T follicular helper cell (primary cell): Measurements from ENCODE around the gene SLIT3.

Experiments
- DNase-seq: peaks from one replicate; pipeline ENCODE4 v3.0.0-alpha.2; 2020; ENCODE audit warnings: low read depth

SLIT3 gene

DNA sequence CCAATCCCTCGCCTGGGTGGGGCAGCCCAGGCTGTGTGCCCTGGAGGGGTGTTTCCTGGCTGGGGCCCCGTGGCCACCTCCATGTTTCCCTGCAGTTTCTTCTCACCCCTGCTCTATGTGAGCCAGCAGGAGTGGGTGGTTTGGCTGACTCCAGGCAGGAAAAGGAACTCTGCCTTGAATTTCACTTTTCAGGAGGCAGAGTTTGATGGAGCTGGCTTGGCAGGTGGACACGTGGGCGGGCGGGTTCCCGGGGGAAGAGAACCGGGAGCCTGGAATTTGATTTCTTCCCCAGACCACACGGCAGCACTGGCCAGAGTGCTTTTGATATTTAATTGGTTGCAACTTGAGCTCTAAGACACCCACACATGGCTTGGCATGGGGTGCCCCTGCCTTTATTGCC, 601.9 kb downstream of the SLIT3 start:
- no peak for DNase-seq

- no peak for DNase-seq
Observed at GRCh38 chr5:168697034-168697720, 603.8 kb downstream of the SLIT3 start.

DNA sequence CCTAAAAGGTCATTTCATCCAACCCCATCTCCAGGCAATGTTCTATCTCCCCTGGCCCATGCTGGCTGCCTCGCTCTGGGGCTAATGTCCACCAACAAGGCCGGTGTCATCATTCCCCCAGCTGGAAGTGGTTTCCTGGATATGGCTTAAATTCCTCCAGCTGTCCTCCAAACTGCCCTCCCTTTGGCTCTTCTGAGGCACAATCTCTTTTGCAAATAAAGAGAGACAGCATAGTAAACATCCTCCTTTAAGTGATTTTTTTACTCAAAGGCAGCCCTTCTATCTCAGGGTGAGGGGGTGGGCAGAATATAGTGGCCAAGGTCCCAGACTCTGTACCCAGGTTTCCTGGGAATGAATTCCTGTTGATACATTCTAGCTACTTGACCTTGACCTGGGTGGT, 604.3 kb downstream of the SLIT3 start:
- DNase-seq, result no peak

GRCh38 chr5:168695301-168695835, 605.6 kb downstream of the SLIT3 start:
- no peak for DNase-seq

DNA sequence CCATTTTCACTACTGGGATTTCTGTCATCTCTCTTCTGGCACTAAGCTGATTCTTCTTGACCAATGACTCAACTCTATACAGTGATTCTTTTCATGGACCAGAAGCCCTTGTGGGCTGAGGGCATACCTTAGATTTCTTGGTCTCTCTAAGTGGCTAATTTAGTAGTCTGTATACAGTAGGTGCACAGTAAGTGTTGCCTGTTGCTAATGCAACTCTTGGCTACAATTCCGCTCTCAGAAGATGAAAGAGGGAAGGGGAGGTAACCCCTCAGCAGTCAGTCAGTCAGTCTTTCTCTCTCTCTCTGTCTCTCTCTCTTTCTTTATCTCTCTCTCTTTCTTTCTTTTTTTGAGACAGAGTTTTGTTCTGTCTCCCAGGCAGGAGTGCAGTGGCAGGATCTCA, 606.6 kb downstream of the SLIT3 start:
- no peak for DNase-seq

DNA sequence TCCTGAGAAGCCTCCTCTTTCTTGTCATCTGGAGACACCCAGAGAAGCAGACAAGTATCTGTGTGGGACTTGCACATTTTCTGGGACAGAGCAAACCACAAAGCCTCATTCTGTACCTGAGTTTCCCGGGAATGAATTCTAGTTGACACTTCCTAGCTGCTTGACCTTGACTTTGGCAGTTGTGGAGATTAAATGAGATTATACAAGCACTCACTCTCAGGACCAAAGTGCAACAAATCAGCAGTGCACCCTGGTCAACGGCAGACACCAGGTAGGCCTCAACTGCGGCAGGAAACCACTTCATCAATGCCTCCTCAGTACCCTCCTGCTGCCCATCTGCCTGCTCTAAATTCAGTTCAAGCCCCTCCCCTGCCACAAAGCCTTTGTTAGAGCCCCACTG, 607.1 kb downstream of the SLIT3 start:
- no peak for DNase-seq

- DNase-seq, result no peak
Observed at GRCh38 chr5:168693297-168693696, 607.6 kb downstream of the SLIT3 start.

DNA sequence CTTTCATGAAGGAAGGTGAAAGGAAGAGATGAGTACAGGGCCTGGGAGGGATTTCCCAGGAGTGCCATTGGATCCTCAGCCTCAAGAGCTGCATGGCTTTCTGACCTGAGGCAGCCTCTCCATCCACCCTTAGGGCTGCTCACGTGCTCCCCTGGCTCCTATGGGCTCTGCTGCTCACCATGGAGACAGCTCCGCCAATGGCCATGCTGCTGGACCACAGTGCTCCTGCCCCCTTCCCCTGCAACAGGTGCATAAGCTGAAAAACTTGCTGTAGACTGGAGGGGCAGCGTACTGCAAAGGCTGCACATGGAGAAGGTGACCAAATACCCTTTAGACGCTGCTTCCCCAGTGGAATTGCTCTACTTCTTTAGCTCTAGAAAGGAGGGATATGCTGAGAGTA, 609.0 kb downstream of the SLIT3 start:
- no peak for DNase-seq

GRCh38 chr5:168689260-168689659, 611.7 kb downstream of the SLIT3 start:
- no peak for DNase-seq

DNA sequence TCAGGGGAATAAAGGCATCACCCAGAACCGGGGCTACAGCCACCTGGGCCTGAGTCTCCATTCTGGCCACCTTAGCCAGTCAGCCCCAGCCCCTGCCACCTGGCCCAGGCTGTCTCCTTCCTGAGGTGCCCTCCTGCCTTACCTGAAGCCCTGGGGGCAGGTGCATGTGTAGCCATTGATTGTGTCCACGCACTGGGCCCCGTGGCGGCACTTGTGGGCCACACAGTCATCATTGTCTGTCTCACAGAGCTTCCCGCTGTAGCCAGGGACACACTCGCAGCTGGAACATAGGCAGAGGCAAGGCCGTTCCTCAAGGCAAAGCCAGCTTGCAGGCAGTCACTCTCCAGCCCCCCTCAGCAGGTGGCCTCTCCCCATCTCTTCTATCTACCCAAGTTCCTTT, 614.1 kb downstream of the SLIT3 start:
- no peak for DNase-seq

GRCh38 chr5:168685566-168685965, 615.4 kb downstream of the SLIT3 start:
- no peak for DNase-seq

GRCh38 chr5:168683927-168684295, 617.0 kb downstream of the SLIT3 start:
- DNase-seq, result no peak

DNA sequence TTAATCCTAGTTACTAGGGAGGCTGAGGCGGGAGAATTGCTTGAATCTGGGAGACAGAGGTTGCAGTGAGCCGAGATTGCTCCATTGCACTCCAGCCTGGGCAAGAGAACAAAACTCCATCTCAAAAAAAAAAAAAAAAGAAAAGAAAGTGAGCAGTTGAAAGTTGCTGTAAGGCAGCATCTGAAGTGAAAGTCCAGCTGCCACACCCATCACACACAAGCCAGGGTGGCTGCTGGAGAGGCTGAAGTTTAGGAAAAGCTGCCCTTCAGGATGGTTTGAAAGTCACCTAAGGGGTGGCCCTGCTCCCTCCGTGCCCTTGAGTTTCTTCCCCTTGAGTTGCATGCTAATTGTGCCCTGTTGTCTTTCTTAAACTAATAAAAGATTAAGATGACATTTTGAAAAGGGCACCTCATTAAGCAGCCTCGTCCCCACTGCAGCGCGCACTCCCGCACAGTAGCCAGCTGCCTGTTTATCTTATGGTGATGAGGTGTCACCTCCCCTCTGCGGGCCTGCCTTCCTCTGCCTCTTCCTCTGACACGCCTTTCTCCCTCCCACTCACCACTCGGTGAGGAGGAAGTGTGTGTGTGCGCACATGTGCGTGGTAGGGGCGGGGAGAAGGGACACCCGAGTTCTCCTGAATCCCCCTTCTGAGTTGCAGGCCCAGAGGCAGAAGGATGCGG, 617.6 kb downstream of the SLIT3 start:
- DNase-seq, result no peak

DNA sequence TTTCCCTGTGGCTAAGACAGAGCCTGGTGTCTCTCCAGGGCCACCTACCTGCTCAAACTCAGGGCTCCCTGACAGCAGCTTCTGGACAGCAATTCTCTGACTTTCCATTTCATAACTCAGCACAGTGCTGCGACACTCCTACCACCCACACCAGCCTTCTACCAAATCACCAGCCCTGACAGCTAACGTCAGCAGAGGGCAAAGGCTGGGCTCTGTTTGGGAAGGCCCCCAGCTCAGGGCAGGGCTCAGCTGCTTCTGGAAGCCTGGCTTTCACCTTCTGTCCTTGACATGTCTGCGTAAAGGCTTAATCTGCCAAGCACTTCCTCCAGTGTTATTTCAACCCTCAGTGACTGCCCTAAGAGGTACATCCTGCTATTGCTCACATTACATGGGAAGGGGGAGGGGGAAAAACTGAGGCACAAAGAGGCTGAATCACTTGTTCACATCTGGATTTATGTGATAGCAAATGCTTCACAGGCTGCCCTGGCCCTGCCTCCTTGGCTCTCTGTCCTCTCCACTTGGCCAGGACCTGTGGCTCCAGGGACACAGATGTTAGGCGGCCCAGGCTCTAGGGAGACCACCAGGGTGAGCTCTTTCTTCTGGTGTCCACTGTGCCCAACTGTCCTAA, 619.3 kb downstream of the SLIT3 start:
- DNase-seq, result no peak

GRCh38 chr5:168680395-168680794, 620.5 kb downstream of the SLIT3 start:
- no peak for DNase-seq

GRCh38 chr5:168679515-168679920, 621.4 kb downstream of the SLIT3 start:
- DNase-seq, result peak; percentile 37

DNA sequence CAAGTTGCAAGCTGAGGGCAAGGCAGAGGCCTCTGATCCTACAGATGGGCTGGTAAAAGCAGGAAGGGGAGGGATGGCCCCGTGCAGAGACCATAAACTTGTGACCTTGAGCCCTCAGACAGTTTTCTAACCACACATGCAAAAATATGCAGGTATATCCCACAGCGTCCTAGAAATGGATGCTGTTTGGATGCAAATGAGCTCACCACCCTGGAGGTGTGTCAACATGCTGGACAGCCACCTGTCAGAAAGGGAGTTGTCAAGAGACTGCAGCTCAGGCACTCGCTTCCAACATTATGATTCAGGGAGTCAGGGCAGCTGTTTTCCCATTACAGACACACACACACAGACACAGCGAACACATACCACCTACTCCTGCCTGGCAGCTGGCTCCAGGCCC, 624.4 kb downstream of the SLIT3 start:
- no peak for DNase-seq

GRCh38 chr5:168675883-168676408, 625.0 kb downstream of the SLIT3 start:
- DNase-seq, result no peak

GRCh38 chr5:168674893-168675482, 626.0 kb downstream of the SLIT3 start:
- DNase-seq, result no peak

- DNase-seq, result no peak
Observed at GRCh38 chr5:168672888-168673287, 628.1 kb downstream of the SLIT3 start.

DNA sequence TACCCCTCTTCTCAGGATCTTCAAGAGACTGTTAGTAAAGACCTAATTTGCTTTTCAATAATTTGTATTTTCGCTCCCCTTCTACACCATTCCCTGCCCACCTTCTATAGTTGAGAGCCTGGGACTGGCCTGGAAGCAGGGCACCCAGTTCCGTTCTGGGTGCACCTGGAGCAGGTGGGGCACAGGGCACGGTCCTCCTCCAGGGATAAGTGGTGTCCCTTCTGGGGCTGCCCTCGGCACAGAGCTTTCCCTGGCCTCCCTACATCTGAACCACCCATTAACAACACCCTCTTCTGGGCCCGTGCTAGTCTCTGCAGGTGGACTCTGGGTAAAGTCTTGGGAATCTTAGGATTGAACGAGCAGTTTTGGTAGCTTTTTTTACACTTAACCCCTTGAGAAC, 628.9 kb downstream of the SLIT3 start:
- DNase-seq, result no peak

DNA sequence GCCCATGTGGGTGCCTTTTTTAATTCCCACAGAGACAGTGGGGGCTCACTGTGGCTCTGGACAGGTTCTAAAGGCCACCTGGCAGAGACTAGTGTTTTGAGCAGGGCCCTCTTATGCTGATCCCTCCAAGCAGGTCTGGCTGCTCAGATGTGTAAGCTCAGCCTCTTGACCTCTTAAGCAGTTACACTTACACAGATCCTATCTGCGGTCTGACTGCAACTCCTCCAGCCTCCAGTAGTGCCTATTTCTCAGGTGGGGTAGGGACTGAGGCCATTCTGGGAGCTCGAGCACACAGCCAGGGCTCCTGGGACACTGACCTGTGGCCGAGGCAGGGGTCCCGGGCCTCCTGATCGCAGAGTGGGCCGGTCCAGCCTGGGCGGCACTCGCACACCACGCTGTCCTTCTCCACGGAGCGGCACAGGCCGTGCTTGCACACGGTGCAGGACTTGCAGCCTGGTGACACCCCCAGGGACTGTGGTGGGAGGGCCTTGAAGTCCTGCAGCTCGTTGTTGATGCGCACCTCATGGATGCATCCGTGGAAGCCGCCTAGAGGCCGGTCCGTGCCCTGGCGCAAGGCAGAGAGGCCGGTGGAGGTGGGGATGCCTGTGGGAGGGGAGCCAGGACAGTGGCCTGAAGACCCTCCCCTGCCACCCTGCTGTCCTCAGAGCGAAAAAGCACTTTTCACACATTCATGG, 629.9 kb downstream of the SLIT3 start:
- DNase-seq, result no peak
